GM20431 (cell line): ENCODE data around the gene CELA1.

Source experiments
- in situ Hi-C: fragments of 300-500 bp; cut with MseI, MboI; formaldehyde crosslinking; loops from one replicate; pipeline ENCODE4 v1.15.0; 2020; ENCODE audit warnings: low sequenced_read_pairs; ENCODE audit not compliant: unreplicated experiment

The CELA1 gene

GRCh38 chr12:51377099-51377984 is 30.9 kb upstream of the CELA1 start:
- in situ Hi-C loops, result no loop called here

GRCh38 chr12:51374856-51375255 is 28.4 kb upstream of the CELA1 start:
- in situ Hi-C loops, result no loop called here

- in situ Hi-C loops, result no loop called here
Observed at GRCh38 chr12:51374361-51374760, 27.9 kb upstream of the CELA1 start.

GRCh38 chr12:51373187-51373586 is 26.7 kb upstream of the CELA1 start:
- in situ Hi-C loops, result no loop called here

- in situ Hi-C loops, result no loop called here
Observed at GRCh38 chr12:51372021-51372420, 25.5 kb upstream of the CELA1 start.

GRCh38 chr12:51371295-51371953 is 24.9 kb upstream of the CELA1 start:
- in situ Hi-C loops, result no loop called here

- in situ Hi-C loops, result no loop called here
Observed at GRCh38 chr12:51370667-51371066, 24.2 kb upstream of the CELA1 start.

GRCh38 chr12:51369581-51369980 is 23.1 kb upstream of the CELA1 start:
- in situ Hi-C loops, result no loop called here

- in situ Hi-C loops, result no loop called here
Observed at GRCh38 chr12:51368640-51369517, 22.4 kb upstream of the CELA1 start.

GRCh38 chr12:51365276-51365675 is 18.8 kb upstream of the CELA1 start:
- in situ Hi-C loops, result no loop called here

- in situ Hi-C loops, result no loop called here
Observed at GRCh38 chr12:51364001-51364400, 17.5 kb upstream of the CELA1 start.

GRCh38 chr12:51362747-51363342 is 16.4 kb upstream of the CELA1 start:
- in situ Hi-C loops, result no loop called here

- in situ Hi-C loops, result no loop called here
Observed at GRCh38 chr12:51362307-51362706, 15.8 kb upstream of the CELA1 start.

- in situ Hi-C loops, result no loop called here
Observed at GRCh38 chr12:51361161-51362016, 14.9 kb upstream of the CELA1 start.

- in situ Hi-C loops, result no loop called here
Observed at GRCh38 chr12:51360315-51360714, 13.8 kb upstream of the CELA1 start.

GRCh38 chr12:51359851-51360250 is 13.4 kb upstream of the CELA1 start:
- in situ Hi-C loops, result no loop called here

- in situ Hi-C loops, result no loop called here
Observed at GRCh38 chr12:51358496-51358895, 12.0 kb upstream of the CELA1 start.

- in situ Hi-C loops, result no loop called here
Observed at GRCh38 chr12:51357374-51358047, 11.0 kb upstream of the CELA1 start.
